GM21423 (cell line): ENCODE data around the gene CDKN2AIPNL.

Experiments
- ATAC-seq: cut with Tn5 transposase; IDR thresholded peaks from one replicate; pipeline ENCODE4 v1.9.1; 2021; ENCODE audit warnings: mild to moderate bottlenecking, moderate library complexity; ENCODE audit not compliant: unreplicated experiment

Gene CDKN2AIPNL, protein sequence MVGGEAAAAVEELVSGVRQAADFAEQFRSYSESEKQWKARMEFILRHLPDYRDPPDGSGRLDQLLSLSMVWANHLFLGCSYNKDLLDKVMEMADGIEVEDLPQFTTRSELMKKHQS

GRCh38 chr5:134411546-134412266 lies at the start of gene CDKN2AIPNL:
Gene CDKN2AIPNL (minus strand): TSS chr5:134411881. CDS start chr5:134411854, 27 bp downstream.
- ATAC-seq = peak; percentile 99

GRCh38 chr5:134460551-134460950 lies 48.9 kb upstream of the CDKN2AIPNL start:
- no peak for ATAC-seq

DNA sequence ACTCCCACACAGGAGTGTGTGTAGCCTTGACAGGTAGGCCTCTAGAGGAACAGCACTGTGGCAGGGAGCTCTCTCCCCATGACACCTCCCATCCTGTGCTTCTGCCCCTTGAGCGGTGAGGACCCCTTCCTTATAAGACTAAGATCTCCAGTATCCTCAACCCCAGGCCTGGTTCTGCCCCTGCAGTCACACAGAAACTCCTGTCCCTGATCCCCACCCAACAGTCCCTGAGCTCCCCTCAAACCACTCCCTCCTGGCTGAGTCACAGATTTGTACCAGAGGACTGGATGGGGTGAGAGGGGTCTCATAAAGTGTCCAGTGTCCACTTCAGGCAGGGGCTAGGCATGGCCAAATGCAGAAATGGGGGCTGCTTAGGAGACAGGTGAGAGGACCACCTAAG lies 47.8 kb upstream of the CDKN2AIPNL start:
- no peak for ATAC-seq

GRCh38 chr5:134459010-134459403 lies 47.3 kb upstream of the CDKN2AIPNL start:
- ATAC-seq = no peak

GRCh38 chr5:134458234-134459009 lies 46.7 kb upstream of the CDKN2AIPNL start:
- ATAC-seq = no peak

DNA sequence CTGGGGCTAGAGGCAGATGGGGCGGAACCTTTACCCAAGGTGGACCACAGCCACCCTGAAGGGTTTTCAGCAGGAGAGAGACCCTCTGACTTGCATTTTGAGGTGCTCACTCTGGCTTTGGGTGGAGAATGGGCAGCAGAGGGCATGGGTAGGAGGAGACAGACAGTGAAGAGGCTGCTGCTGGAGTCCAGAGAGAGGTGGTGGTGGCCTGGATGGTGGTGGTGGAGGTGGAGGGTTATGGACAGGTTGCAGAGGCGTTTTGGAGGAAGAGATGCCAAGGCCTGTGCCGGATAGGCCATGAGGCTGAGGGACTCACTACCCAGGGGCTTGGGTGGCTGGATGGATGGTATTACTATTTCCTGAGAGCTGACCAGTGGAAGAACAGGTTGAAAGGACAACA lies 46.1 kb upstream of the CDKN2AIPNL start:
- ATAC-seq = no peak

DNA sequence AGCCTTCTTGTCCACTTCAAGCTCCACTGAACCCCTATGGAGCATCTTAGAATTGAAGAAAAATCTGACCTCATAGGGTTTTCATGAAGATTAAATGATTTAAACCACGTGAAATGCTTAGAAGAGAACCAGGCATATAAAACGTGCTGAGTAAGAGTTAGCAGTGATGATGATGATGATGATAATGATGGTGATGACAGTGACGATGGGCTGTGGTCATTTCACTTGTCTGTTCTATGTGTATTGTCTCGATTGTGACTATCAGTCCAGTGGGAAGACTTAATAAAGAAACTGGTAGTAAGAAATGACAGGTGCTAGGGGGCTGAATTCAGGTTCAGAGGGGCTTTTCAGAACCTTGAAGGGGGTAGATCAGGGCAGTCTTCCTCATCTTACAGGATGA lies 45.1 kb upstream of the CDKN2AIPNL start:
- no peak for ATAC-seq

DNA sequence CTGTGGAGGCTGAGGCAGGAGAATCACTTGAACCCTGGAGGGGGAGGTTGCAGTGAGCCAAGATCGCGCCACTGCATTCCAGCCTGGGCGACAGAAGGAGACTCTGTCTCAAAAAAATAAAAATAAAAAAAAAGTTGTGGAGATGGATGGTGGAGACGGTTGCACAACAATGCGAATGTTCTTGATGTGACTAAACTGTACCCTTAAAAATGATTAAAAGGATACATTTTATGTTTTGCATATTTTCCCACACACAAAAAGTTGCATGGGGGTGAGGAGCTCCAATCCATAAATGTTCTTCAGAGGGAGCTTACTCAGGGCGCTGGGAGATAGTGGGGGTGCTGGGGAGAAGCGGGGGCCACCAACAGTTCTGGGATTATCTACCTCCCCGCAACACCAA lies 43.8 kb upstream of the CDKN2AIPNL start:
- no peak for ATAC-seq

GRCh38 chr5:134453016-134453415 lies 41.3 kb upstream of the CDKN2AIPNL start:
- ATAC-seq = no peak

- ATAC-seq = no peak
Measured at GRCh38 chr5:134451936-134452505, 40.3 kb upstream of the CDKN2AIPNL start.

DNA sequence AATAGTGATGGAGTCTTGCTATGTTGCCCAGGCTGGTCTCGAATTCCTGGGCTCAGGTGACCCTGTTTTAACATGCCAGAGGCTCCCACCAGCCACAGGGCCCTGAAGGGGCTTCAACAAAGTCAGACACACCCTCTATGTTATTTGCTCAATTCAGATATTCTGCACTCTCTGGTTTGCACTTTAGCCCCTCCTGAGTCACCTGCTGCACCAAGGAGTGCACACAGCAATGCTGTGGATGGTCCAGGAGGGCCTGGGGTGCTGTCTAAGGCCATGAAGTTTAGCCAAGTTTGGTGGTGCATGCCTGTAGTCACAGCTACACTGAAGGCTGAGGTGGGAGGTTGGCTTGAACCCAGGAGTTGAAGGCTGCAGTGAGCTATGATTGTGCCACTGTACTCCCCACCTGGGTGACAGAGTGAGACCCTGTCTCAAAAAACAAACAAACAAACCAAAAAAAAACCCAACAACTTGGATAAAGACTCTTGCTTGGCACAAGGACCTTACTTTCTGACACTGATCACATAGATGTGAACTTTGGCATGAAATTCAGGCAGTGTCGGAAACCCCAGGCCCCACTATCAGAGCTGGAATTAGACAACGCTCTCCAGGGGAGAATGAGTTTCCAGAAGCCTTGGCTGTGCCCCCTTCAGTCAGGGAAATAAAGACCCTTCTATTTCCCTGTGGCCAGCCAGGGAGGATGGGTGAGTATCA lies 39.7 kb upstream of the CDKN2AIPNL start:
- ATAC-seq = no peak

DNA sequence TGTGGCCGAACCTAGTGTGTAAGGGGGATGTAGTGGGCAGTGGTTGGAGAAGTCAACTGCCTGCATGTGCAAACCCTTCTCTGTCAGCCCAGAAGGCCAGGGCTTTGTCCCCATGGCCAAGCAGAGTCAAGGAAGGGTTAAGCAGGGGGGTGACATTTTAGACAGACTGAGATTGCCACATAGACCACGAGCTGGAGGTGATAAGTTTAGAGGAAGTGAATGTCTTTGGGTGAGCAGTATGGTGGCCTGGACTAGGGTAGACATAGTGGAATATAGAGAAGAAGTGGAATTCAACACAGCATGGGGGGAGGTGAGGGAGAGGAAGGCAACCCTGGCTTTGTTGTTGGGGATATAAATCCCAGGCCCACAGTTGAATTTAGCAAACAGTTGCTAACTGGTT lies 38.7 kb upstream of the CDKN2AIPNL start:
- ATAC-seq = no peak

DNA sequence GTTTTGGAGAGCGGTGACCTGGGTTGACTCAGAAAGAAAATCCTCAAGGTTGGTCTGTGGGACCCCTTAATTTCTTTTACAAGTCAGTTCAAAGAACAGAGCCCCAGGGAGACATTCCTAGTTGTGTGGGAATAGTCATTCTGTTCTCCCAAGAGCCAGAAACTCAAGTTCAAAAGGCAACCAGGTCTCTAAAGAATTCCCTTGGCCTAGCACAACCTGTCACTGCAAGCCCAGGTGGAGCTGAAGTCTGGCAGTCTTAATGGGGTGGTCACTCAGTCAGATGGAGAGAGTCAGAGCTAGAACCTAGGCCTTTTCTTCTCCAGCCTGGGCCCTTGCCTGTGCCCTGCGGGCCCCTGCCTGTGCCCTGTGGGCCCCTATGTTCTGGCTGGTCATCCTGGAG lies 37.5 kb upstream of the CDKN2AIPNL start:
- ATAC-seq = no peak

- ATAC-seq = no peak
Measured at GRCh38 chr5:134447815-134448520, 36.3 kb upstream of the CDKN2AIPNL start.

DNA sequence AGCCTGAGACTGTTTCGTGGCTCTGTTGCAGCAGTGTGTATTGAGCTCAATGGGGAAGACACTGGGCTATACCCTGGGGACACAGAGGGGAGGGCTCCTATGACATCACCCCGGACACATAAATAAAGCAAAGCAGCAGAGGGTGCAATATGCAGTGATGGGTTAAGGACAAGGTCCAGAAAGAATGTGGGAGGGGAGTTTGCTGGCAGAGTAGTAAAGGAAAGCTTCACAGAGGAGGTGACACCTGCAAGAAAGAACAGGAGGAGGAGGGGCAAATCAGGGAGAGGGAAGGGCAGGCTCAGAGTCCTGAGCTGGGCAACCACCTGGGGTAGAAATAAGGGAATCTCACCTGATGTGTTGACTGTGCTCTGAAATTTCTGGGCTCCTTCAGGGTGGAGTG lies 35.3 kb upstream of the CDKN2AIPNL start:
- peak; percentile 57 for ATAC-seq

DNA sequence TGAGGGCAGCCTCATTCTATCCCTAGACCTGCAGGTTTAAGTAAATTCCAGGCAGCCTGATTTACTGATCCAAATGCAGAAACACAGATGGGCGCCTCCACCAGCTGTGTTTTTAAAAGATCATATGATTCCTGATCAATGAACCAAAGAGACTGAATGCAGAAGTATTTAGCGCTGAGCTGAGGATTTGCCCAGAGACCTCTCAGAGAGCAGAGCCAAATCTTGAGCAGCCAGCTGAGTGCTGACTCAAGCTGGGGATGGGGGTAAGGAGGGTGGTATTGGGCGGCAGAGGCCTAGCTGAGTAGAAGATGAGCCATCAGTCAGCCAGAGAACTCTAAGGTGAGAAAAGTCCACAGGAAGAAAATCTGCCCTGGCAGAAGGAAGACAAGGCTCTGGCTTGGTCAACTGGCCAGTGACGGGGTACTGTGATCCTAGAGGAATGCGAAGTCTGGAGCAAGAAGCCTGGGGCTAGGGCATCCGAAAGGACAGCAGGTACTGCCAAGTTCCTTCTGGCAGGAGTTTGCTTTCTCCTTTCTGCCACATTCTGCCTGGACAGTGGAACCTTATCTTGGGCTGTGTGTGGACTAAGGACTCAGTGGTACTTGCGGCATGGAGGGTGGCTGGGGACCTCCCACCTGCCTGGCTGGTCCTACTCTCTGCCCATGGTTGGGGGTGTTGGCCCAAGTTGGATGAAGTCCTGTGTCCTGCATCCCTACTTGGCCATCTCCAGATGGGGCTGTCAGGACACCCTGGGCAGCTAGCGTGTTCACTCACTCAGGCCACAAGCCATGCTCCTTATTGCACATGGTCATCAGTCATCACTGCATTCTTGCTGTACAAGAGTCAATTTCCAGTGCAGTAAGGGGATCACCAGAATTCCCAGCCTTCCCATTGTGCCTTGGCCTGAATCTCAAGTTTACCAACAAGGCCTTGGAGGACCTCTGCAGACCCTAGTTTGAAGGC lies 34.5 kb upstream of the CDKN2AIPNL start:
- ATAC-seq = no peak

DNA sequence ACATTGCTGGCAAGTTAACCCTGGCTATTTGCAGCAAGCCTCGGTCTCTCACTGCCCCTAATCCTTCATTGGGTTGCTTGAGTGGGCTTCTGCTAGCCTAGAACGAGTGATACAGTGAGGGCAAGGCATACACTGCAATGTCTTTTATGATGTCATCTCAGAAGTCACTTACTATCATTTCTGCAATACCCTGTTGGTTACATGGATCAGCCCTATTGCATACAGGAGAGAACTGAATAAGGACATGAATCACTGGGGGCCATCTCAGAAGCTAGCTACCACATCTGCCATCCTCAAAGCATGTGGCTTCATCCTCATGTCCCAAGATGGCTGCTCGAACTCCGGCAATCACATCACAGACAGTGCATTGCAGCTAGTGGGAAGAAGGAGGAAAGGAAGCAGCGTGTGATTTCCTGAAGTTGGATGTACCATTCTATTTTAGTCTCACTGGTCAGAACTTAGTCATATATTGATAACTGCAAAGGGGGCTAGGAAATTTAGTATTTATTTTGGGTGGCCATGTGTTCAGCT lies 33.3 kb upstream of the CDKN2AIPNL start:
- no peak for ATAC-seq

DNA sequence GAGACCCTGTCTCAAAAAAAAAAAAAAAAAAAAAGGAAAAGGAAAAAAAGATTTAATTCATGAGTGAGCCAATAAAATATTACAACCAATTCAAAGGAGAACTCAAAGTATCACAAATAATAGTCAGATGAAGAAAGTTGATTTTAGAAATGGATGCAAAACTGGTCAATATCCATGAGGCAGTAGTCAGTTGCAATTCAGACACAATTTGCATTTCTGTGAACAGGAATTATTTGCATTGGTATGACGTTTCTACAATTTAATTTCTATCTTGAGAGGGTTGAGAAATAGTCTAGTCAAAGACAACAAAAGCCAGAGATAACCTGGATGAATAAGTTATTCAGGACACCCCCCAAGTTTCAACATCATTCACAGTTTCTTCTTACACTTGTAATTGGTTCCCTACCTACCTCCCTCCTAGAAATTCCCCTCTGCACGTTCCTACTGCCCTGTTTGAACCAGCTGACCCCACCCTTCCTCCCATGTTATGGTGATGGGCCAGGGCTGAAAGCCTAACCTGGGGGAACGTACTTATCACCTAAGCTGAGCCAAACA lies 28.6 kb upstream of the CDKN2AIPNL start:
- ATAC-seq = no peak

GRCh38 chr5:134439210-134439654 lies 27.6 kb upstream of the CDKN2AIPNL start:
- no peak for ATAC-seq
